Loucy (cell line): ENCODE measurements around the gene UBE4B.

Source experiments
- H2AFZ ChIP-seq: fragments of 200-600 bp; sonication (generic); 2 replicates; pipeline ENCODE4 v1.6.0; 2016; ENCODE audit warnings: antibody characterized with exemption, mild to moderate bottlenecking, low read length, moderate library complexity
- H3F3A ChIP-seq: fragments of 200-600 bp; 2 replicates; pipeline ENCODE4 v1.6.0; 2016; ENCODE audit warnings: antibody characterized with exemption, low read depth, mild to moderate bottlenecking
- H3K27me3 ChIP-seq: fragments of 200-600 bp; sonication (generic); 2 replicates; pipeline ENCODE4 v1.6.1; 2014; ENCODE audit warnings: low read length, mild to moderate bottlenecking; ENCODE audit not compliant: insufficient read depth, poor library complexity, severe bottlenecking
- H3K36me3 ChIP-seq: fragments of 200-600 bp; sonication (generic); 2 replicates; pipeline ENCODE4 v1.6.1; 2016; ENCODE audit warnings: low read length; ENCODE audit not compliant: insufficient read depth
- H3K4me1 ChIP-seq: fragments of 200-600 bp; sonication (generic); 2 replicates; pipeline ENCODE4 v1.5.1; 2014; ENCODE audit warnings: low read length, mild to moderate bottlenecking; ENCODE audit not compliant: insufficient read depth, poor library complexity, severe bottlenecking
- H3K4me2 ChIP-seq: fragments of 200-600 bp; sonication (generic); 2 replicates; pipeline ENCODE4 v1.6.0; 2014; ENCODE audit warnings: antibody characterized with exemption, low read length, low read depth, mild to moderate bottlenecking; ENCODE audit not compliant: poor library complexity, severe bottlenecking
- H3K4me3 ChIP-seq: fragments of 200-600 bp; sonication (generic); 2 replicates; pipeline ENCODE4 v1.5.1; 2014; ENCODE audit warnings: low read length, mild to moderate bottlenecking, mixed read lengths; ENCODE audit not compliant: poor library complexity, severe bottlenecking
- H3K79me2 ChIP-seq: fragments of 200-600 bp; sonication (generic); 2 replicates; pipeline ENCODE4 v1.6.1; 2014; ENCODE audit warnings: low read length; ENCODE audit not compliant: insufficient read depth
- H3K9ac ChIP-seq: fragments of 200-600 bp; sonication (generic); 2 replicates; pipeline ENCODE4 v1.6.0; 2014; ENCODE audit warnings: mild to moderate bottlenecking, low read depth, low read length, moderate library complexity; ENCODE audit not compliant: poor library complexity, severe bottlenecking
- H3K9me2 ChIP-seq: fragments of 200-600 bp; sonication (generic); replicated peaks from 2 replicates; pipeline ENCODE4 v1.6.1; 2016; ENCODE audit warnings: low read depth, low read length, mixed read lengths
- H3K9me3 ChIP-seq: fragments of 200-600 bp; sonication (generic); 2 replicates; pipeline ENCODE4 v1.6.1; 2014; ENCODE audit warnings: mild to moderate bottlenecking, antibody characterized with exemption, low read length, low read depth; ENCODE audit not compliant: insufficient read depth
- H4K20me1 ChIP-seq: fragments of 200-600 bp; sonication (generic); 2 replicates; pipeline ENCODE4 v1.6.0; 2014; ENCODE audit warnings: antibody characterized with exemption, low read length, mild to moderate bottlenecking; ENCODE audit not compliant: insufficient read depth, poor library complexity, severe bottlenecking
- CTCF ChIP-seq: fragments of 200-600 bp; sonication (generic); conservative IDR thresholded peaks from 2 replicates; pipeline ENCODE4 v1.5.1; 2014; ENCODE audit warnings: mild to moderate bottlenecking, antibody characterized with exemption, low read length
- EZH2phosphoT487 ChIP-seq: fragments of 200-600 bp; IDR thresholded peaks from 2 replicates; pipeline ENCODE4 v1.6.1; 2018; ENCODE audit warnings: antibody characterized with exemption, mild to moderate bottlenecking, moderate library complexity, borderline replicate concordance

The UBE4B gene

DNA sequence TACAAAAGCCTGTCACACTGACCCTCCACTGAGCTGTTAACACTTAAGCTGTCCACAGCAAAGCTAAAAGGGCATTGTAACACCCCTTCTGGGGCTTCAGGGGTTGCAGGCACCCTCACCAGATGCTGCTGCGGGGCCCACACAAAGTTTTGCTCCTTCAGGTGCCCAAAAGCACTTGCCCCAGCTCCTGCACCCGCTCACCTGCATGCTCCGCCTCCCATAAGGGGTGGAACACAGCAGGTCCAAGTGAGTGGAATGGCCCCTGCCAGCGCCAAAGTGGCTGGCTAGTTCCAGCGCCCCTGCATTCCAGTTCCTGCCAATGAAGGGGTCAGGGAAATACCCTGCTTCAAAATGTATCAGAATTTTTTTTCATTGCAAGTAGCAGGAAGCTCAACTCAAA lies 43.0 kb upstream of the UBE4B start:
- H3K9me2 ChIP-seq, result no peaks in the 10 kb centered on the region
- H4K20me1 ChIP-seq, result no peaks in the 10 kb centered on the region
- no peak overlapping the region for H2AFZ ChIP-seq
- H3K4me2 ChIP-seq, result no peak overlapping the region
- H3K79me2 ChIP-seq, result no peaks in the 10 kb centered on the region
- H3K9ac ChIP-seq, result no peak overlapping the region
- no peak for TF ChIP-seq EZH2phosphoT487
- TF ChIP-seq CTCF, result no peak
- no peaks in the 10 kb centered on the region for H3F3A ChIP-seq
- H3K27me3 ChIP-seq, result no peaks in the 10 kb centered on the region
- H3K36me3 ChIP-seq, result no peaks in the 10 kb centered on the region
- no peak overlapping the region for H3K4me3 ChIP-seq
- no peaks in the 10 kb centered on the region for H3K4me1 ChIP-seq
- no peaks in the 10 kb centered on the region for H3K9me3 ChIP-seq

DNA sequence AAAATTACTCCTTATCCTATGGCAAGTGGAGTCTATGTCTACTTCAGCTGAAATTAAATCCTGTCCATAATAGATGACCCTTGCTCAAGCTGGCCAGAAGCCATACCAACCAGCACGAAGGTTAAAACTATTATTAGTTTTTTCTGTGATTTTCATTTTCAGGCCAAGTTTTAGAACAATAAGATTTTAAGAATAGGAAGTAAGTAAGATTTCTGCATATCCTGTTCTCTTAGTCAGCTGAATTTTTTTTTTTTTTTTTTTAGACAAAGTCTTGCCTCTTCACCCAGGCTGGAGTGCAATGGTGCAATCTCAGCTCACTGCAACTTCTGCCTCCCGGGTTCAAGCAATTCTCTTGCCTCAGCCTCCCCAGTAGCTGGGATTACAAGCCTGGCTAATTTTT lies 41.8 kb upstream of the UBE4B start:
- TF ChIP-seq CTCF (no peak), EZH2phosphoT487 (no peak)
- no peak overlapping the region for H3K4me2 ChIP-seq

GRCh38 chr1:9992910-9993309 lies 39.8 kb upstream of the UBE4B start:
- Histone ChIP-seq H3K9me3 (no peaks in the 10 kb centered on the region), H3K9ac (no peak overlapping the region), H3K79me2 (no peaks in the 10 kb centered on the region), H3K4me2 (no peak overlapping the region), H3K36me3 (no peaks in the 10 kb centered on the region), H3F3A (no peaks in the 10 kb centered on the region), H3K9me2 (no peaks in the 10 kb centered on the region), H3K27me3 (no peaks in the 10 kb centered on the region), H3K4me3 (no peak overlapping the region), H2AFZ (peak overlapping the region; percentile 42; the same call in 1 of the 2 replicates), H4K20me1 (no peaks in the 10 kb centered on the region), H3K4me1 (no peaks in the 10 kb centered on the region)
- TF ChIP-seq EZH2phosphoT487 (no peak), CTCF (no peak)

More for the DNA sequence above, 41.8 kb upstream of the UBE4B start:
- H4K20me1 ChIP-seq, result no peaks in the 10 kb centered on the region
- no peaks in the 10 kb centered on the region for H3K36me3 ChIP-seq
- H2AFZ ChIP-seq, result no peak overlapping the region
- H3K9me3 ChIP-seq, result no peaks in the 10 kb centered on the region
- no peak overlapping the region for H3K4me3 ChIP-seq
- H3K79me2 ChIP-seq, result no peaks in the 10 kb centered on the region
- H3K9ac ChIP-seq, result no peak overlapping the region
- H3K4me1 ChIP-seq, result no peaks in the 10 kb centered on the region
- no peaks in the 10 kb centered on the region for H3K9me2 ChIP-seq
- no peaks in the 10 kb centered on the region for H3F3A ChIP-seq
- H3K27me3 ChIP-seq, result no peaks in the 10 kb centered on the region
